Right renal cortex interstitium (tissue), 3 donors: ENCODE measurements around the gene CREG1. TPM values are rescaled to one million over a fixed set of nuclear protein-coding genes. Genes with fewer than 3 reads are reported as not detected.
"Not testable (repeated sequence)": the region's sequence is repeated elsewhere in the genome, so short reads cannot be mapped to it uniquely, and the experiment has no call there.

ENCODE experiments used
- DNase-seq, 3 donors: peaks; one replicate each; pipeline ENCODE4 v3.0.0-alpha.2; 2013; ENCODE audit warnings: low read depth in 3 of 3, low spot score in 2 of 3
- polyA plus RNA-seq, 3 donors: library from polyadenylated mRNA; unstranded; fragments of 120-200 nt; gene quantifications; one replicate each; pipeline ENCODE4 v1.2.1, GENCODE V29; 2013; ENCODE audit not compliant: insufficient read length in 3 of 3

The CREG1 gene
- polyA plus RNA-seq, 3 donors: 113 to 130 (median 130) TPM

DNA sequence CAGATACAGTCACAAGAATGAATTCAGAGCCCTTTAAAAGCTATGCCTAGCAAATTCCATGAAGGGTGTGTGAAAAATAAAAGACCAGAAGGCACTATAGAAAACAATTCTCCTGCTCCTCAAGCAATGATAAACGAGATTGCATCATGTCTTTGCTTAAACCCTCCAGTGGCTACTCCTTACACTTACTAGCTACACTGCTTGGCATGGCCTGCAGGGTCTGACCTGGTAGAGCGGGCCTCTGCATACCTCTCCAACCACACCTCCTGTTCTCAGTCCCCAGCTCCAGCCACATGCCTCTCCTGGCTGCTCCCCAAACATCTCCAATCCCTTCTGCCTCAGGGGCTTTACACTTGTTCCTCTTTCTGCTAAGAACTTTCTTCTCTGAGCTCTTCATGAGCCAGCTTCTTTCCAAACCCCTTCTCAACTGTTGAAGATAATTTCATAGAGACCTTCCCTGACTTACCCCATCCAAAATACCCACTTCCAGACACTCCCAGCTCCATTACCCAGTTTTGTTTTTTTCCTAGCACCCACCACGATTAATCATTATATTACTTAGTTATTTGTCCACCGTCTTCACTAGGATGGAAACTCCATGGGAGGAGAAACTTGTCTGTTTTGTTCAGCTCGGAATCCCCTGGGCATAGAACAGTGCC, 11.2 kb upstream of the CREG1 start:
- DNase-seq: no peak

DNA sequence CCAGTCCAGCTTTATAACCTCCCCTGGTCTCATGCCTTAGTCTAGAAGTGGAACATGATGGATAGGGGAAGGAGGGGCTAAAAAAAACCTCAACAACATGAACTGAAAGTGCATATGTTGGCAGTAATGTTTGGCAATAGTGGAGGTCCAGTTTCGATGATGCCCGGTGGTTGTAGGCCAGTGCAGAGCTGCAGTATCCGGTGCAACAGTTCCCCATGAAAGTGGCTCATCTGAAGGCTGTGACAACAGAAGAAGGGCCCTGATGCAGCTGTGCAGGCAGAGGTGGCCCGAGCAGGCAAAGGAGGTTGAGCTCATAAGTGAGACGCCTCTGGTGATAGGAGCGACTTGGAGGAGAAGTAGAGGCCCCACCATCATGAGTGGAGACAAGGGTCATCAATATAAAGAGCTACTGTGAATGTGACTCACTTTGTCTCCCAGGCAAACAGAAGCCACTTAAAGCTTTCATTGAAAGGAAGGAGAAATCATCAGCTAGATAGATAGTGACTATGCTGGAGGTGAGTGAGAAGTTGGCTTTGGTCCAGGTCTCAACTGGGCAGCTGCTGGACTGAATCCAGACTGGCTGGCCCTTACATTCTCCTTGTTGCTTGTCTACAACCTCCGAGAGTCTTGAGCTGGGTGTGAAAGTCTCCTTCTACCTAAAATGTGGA, 10.2 kb upstream of the CREG1 start:
- no peak for DNase-seq

DNA sequence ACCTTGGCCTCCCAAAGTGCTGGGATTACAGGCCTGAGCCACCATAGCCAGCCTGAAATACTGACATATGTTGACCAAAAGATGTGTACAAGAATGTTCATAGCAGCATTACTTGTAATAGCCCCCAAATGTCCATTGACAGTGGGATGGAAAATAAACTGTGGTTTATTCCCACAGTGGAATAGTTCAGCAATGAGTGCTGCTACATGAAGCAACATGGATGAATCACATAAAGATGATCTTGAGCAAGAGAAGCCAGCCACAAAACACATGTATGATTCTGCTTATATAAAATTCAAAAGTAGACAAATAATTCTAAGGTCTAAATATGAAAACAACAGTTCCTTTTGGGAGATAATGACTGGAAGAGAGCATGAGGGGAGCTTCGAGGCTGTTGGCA, 9.1 kb upstream of the CREG1 start:
- no peak for DNase-seq

DNA sequence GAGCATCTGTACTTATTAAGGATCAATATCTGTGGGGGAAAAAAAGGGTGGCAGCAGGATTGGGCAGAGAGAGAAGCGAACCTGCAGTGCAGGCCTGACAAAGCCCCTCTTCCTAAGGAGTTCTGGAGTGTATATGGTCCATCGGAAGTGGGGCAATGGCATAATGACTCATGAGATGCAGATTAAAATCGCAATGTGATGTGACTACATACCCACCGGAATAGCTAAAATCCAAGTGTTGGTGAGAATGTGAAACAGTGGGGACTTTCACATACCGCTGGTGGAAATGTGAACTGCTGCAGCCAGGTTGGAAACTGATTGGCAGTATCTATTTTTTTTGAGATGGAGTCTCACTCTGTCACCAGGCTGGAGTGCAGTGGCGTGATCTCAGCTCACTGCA, 8.2 kb upstream of the CREG1 start:
- no peak for DNase-seq

DNA sequence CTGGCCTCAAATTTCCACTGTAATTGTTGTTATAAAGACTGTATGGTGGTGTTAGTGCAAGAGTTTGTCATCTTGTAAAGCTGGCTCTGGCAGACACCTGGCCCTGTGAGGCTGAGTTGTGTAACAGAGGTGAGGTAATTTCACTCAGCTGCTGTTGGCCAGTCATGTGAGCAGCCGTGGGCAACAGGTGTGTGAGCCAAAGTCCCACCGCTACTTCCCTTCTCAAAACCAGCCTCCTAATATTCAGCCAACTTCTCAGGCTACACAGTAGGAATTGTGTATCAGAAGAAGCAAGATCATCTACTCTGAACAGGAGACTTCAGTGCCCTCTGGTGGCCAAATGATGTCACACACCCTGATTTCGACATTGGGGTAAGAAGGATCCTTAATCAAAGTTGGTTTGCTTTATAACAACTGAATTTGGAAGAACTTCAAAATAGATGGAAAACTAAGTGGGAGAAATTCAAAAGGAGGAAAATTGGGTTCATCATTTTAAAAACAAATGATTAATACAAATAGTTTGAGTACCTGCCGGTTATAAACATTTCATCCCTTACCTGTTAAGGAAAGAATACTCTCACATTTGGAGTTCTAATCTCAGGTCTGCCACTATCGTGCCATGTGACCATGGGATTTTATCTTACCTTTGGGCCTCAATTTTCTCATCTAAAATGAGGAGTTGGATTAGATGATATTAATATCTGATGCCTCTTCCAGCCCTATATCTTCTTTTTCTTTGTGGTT, 2.6 kb upstream of the CREG1 start:
- peak in 2 of 3 donors; percentile 40 to 55 for DNase-seq

DNA sequence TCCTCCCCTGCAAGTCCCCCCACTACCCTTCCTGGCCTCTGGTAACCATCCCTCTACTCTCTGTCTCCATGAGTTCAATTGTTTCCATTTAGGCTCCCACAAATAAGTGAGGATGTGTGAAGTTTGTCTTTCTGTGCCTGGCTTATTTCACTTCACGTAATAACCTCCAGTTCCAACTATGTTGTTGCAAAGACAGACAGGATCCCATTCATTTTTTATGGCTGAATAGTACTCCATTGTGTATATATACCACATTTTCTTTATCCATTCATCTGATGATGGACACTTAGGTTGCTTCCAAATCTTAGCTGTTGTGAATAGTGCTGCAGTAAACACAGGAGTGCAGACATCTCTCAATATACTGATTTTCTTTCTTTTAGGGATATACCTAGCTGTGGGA, 1.5 kb upstream of the CREG1 start:
- not testable (repeated sequence) for DNase-seq

DNA sequence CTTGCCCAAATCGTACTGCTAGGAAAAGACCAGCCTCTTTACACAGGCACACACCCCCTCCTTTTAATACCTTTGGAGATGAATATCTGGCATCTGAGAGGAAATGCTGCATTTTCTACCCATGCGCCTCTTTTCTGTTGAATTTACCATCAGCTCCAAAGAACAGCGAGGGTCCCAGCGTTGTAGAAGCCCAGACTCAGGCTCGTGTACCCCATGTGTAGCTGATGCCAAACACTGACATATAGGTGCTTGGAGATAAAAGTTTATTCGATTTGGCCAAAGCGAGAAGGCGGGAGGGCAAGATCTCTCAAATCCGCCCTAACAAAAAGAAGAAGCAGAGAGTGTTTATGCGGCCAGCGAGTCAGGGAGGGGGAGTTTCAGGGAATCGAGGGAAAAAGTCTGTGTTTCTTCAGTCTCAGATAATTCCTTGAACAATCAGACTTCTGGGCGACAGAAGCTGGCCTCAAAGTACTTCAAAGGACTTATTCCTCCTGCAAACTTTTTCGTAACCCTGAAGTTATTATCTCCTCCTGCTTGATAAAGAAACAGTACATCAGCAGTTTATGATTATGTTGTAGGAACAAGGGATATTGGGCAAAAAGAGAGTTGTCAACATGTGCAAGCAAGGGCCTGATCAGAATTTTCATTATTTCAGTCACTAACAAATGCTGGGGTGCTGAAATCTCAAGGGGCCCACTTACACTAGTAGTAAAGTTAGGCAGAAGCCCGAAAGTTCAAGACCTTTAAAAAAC, 642 bp upstream of the CREG1 start:
- no peak for DNase-seq

- DNase-seq: no peak
Observed at GRCh38 chr1:167551362-167551761, 2.2 kb downstream of the CREG1 start.

DNA sequence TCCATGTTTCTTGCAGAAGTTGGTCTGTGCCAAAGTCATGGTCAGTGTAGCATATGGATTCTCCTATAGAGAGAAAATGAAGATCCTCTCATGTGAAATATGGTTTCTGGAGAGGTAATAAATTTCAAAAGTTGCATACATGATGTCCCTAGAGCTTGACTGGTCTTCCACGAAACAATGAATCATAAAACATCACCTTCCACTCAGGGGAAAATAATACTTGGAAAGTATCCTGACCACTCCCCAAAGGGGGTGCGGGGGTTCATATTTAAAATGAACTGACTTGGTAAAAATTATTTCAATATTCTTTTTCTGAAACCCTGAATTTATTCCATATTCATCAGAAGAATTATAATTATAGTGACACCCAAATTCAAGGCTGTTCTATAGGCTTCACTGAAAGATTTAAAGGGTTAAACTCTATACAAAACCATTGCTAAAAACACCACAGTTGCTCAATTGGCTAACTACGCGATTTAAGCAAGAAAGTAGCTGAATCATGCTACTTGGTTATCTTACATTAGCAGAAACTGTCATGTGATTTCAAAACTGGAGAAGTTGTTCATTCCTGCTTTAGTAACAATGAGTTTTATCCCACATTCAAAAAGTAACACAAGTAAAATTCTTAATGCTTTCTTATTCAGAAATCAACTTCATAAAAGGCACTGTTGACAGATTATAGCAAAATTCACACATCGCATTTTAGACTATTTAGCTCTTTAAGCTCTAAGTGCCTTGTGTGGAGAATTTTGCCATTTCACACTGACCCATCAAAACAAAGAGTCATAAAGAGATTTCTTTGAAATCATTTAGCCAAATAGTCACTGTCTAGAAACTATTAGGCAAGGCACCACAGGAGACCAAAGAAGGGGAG, 5.3 kb downstream of the CREG1 start:
- no peak for DNase-seq

GRCh38 chr1:167546935-167547334, 6.6 kb downstream of the CREG1 start:
- DNase-seq: no peak

DNA sequence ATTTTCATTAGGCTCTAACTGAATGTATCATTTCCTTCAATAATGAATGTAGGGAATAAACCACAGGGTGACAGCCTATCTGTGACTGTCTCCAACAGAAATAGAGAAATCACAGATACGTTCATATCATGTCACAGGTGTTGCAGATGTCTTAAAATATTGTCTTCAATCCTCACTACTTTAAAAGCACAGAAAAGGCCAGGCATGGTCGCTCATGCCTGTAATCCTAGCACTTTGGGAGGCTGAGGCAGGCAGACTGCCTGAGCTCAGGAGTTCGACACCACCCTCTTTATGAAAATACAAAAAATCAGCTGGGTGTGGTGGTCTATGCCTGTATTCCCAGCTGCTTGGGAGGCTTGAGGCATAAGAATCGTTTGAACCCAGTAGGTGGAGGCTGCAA, 8.2 kb downstream of the CREG1 start:
- DNase-seq: no peak

GRCh38 chr1:167544447-167545093, 9.0 kb downstream of the CREG1 start:
- no peak for DNase-seq

- DNase-seq: no peak
Observed at GRCh38 chr1:167543199-167543990, 10.2 kb downstream of the CREG1 start.

- DNase-seq: no peak
Observed at GRCh38 chr1:167542109-167543032, 11.2 kb downstream of the CREG1 start.

GRCh38 chr1:167541610-167542009, 12.0 kb downstream of the CREG1 start:
- DNase-seq: no peak

- DNase-seq: no peak
Observed at GRCh38 chr1:167541003-167541402, 12.6 kb downstream of the CREG1 start.

- no peak for DNase-seq
Observed at GRCh38 chr1:167538657-167539056, 14.9 kb downstream of the CREG1 start.

- DNase-seq: peak in 2 of 3 donors; percentile 57 to 61
Observed at GRCh38 chr1:167533851-167534300, 19.7 kb downstream of the CREG1 start.
